Astrocyte of the cerebellum (primary cell): ENCODE measurements around the gene RSPH9.

ENCODE experiments used
- DNase-seq: peaks from one replicate; pipeline ENCODE4 v3.0.0-alpha.2; 2011; ENCODE audit warnings: low read depth
- H3K4me3 ChIP-seq: 2 replicates; pipeline ENCODE4 v1.5.1; 2011; ENCODE audit warnings: mild to moderate bottlenecking, low read depth, low read length, moderate library complexity
- CTCF ChIP-seq: IDR thresholded peaks from 2 replicates; pipeline ENCODE4 v1.5.1; 2012; ENCODE audit warnings: low read length, low read depth, moderate library complexity, mild to moderate bottlenecking; ENCODE audit errors: missing control alignments
- in situ Hi-C: cut with HindIII; loops from 2 replicates; pipeline ENCODE4 v1.10.0; 2017; ENCODE audit warnings: low sequenced_read_pairs

The RSPH9 gene

GRCh38 chr6:43609402-43609801, 35.4 kb upstream of the RSPH9 start:
- H3K4me3 ChIP-seq = no peak overlapping the region
- in situ Hi-C loops = no loop called here
- TF ChIP-seq CTCF = no peak

GRCh38 chr6:43610431-43610830, 34.4 kb upstream of the RSPH9 start:
- no peak for TF ChIP-seq CTCF
- DNase-seq = no peak
- in situ Hi-C loops = no loop called here
- H3K4me3 ChIP-seq = no peak overlapping the region

More at GRCh38 chr6:43609402-43609801, 35.4 kb upstream of the RSPH9 start:
- no peak for DNase-seq

GRCh38 chr6:43613721-43614395, 31.0 kb upstream of the RSPH9 start:
- no peak for DNase-seq
- in situ Hi-C loops = no loop called here
- no peak overlapping the region for H3K4me3 ChIP-seq
- no peak for TF ChIP-seq CTCF

- no peak overlapping the region for H3K4me3 ChIP-seq
- TF ChIP-seq CTCF = no peak
- in situ Hi-C loops = no loop called here
- DNase-seq = no peak
Observed at GRCh38 chr6:43614396-43614730, 30.5 kb upstream of the RSPH9 start.

GRCh38 chr6:43616725-43617472, 27.9 kb upstream of the RSPH9 start:
- in situ Hi-C loops = no loop called here
- no peak for TF ChIP-seq CTCF
- H3K4me3 ChIP-seq = no peak overlapping the region
- no peak for DNase-seq

- TF ChIP-seq CTCF = no peak
- in situ Hi-C loops = no loop called here
- no peak for DNase-seq
- H3K4me3 ChIP-seq = no peak overlapping the region
Observed at GRCh38 chr6:43621078-43621835, 23.6 kb upstream of the RSPH9 start.
